GM18951 (cell line): ENCODE measurements around the gene ZNF211.

ENCODE experiments used
- POLR2A ChIP-seq: IDR thresholded peaks from 4 replicates; pipeline ENCODE4 v1.6.1; 2011; ENCODE audit warnings: mild to moderate bottlenecking; ENCODE audit not compliant: insufficient read length, insufficient read depth; ENCODE audit errors: extremely low read depth
- in situ Hi-C: fragments of 300-500 bp; cut with MboI; formaldehyde crosslinking; loops from one replicate; pipeline ENCODE4 v1.12.0; 2022; ENCODE audit warnings: low sequenced_read_pairs, mixed read lengths, inconsistent platforms; ENCODE audit not compliant: unreplicated experiment

The ZNF211 gene

DNA sequence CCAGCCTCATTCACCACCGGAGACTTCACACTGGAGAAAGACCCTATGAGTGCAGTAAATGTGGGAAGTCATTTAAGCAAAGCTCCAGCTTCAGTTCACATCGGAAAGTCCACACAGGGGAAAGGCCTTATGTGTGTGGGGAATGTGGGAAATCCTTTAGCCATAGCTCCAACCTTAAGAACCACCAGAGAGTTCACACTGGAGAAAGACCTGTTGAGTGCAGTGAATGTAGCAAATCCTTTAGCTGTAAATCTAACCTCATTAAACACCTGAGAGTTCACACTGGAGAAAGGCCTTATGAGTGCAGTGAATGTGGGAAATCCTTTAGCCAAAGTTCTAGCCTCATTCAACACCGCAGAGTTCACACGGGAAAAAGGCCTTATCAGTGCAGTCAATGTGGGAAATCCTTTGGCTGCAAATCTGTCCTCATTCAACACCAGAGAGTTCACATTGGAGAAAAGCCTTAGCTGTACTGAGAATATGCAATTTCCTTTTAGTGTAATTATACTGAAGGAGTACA is 8.8 kb downstream of the ZNF211 start:
- no peak for TF ChIP-seq POLR2A
- in situ Hi-C loops: no loop called here

DNA sequence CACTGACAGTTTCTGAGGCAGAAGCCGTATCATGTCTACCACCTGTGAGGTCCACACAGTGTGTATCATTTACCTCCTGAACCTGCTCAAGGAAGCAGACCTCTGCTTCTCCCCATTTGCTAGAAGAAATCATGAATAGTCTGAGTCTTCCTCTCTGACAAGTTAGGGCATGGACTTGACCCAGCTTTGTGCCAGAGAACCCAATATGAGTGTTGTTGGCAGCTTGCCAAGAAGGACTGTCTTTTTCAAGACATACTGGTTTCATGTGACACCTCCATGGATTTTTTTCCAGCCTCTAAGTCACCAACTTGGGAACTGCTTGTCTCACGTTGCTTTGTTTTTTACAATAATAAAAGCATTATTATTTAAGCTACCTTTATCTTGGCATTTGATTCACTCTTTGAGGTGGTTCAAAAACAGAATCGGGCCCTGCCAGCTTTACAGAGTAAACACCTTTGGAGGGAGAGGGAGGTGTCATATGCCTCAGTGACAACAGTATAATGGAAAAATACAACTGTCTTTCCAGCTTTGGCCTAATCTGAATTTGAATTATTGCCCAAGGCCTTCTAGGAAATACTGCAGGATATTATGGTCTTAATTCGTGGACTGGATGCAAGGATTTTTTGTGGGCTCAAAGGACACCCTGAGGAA is 9.6 kb downstream of the ZNF211 start:
- in situ Hi-C loops: no loop called here
- TF ChIP-seq POLR2A: no peak

DNA sequence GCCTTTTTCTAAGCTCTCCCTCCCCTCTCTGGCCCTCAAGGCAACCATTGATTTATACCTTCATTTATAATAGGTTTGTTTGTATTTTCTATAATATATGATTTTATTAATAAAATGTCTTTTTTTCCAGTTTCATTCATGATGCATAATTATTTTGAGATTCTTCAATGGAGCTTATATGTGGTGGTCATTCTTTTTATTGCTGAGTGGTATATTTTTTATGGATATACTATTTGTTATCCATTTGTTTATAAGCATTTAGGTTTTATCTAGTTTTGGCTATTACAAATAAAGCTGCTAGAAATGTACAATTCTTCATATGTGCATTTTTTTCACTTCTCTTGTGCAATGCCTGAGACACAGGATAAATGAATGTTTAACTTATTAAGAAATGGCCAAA is 10.8 kb downstream of the ZNF211 start:
- in situ Hi-C loops: no loop called here

DNA sequence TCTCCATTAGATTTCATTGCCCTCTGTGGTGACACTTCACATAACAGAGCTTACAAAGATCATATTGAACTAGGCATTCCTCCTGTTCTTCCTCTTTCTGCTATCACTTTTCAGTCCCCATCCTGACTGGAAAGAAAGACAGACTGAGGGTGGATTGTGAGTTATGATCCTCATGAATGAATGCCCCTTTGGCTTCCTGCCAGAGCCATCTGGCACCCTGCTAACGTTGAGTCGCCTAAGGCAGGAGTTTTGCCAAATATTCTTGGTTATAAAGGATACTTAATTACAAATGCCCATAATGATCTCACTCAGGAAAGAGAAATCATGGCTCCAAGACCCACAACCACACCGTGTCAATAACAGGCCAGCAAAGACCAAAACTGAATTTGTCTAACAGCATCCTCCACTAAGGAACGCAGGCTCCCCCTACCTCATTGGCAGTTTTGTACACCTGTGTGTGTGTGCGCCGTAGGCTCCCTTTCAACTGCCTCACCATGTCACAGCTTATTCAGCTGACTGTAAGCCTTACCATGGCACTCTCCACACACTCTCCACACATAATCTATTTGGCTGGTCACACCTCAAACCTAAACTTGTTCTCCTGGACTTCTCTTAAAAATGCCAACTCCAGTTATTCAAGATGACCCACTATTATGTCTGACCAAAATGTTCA is 15.5 kb downstream of the ZNF211 start:
- in situ Hi-C loops: no loop called here
- no peak for TF ChIP-seq POLR2A

More for the DNA sequence above, 10.8 kb downstream of the ZNF211 start:
- TF ChIP-seq POLR2A: no peak

DNA sequence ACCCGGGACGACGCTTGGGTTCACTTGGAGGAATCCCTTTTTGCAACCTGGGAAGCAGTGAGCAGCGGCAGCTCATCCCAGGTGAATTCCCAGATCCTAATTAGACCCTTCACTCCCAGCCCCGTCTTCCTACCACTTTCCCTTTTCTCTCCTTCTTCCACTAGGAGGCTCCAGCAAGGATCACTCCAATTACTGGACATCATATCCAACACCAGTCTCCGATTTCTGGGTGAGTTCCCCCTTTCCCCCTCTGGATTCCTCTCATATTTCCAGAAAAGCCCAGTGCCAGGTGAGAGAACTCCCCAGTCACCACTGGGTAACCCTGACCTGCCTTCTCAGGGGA is 18.7 kb downstream of the ZNF211 start:
- in situ Hi-C loops: no loop called here
- no peak for TF ChIP-seq POLR2A

DNA sequence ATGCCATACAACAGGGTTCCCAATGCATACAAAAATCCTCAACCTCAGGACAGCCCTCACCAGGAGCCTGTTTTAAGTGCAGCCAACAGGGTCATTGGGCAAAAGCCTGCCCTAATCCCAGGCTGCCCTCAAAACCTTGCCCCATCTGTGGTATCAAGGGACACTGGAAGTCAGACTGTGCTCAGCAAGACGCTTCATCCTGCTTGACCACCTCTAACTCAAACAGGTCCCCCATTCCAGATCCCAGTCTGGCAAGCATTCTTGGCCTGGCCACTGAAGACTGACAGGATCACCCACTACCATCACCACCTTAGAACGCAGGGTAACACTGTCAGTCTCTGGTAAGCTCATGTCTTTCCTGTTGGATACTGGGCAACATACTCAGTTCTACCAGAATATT is 20.7 kb downstream of the ZNF211 start:
- in situ Hi-C loops: no loop called here
- no peak for TF ChIP-seq POLR2A

DNA sequence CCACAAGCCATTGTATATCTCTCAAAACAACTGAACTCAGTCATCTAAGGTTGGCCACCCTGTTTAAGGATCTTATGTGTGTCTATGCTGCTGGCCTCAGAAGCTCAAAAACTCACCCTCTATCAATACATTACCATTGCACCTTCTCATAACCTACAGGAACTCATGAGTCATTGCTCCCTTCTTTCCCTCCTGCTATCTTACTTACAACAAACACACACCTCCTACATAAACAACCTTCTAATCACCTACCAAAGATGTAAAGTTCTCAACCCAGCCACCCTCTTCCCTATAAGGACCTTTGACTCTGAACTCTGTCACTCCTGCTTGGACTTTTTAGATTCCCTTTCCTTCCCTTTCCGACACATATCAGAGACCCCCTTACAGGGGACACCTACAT is 22.5 kb downstream of the ZNF211 start:
- in situ Hi-C loops: no loop called here
- TF ChIP-seq POLR2A: no peak

DNA sequence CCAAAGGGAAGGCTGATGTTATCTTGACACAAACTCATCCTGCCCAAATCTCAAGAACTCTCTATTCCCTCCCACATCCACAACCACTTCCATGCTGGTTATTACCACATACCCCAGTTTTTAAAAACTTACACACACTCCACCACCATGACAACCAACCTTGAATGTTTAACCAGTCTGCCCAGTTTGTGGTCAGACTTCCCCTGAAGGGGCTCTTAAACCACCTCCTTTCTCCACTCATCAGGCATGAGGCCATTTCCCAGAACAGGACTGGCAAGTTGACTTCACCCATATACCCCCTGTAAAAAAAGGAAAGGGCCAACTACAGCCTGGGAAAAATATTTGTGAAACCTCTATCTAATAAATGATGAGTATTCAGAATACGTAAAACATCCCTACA is 23.4 kb downstream of the ZNF211 start:
- in situ Hi-C loops: no loop called here
- TF ChIP-seq POLR2A: no peak

DNA sequence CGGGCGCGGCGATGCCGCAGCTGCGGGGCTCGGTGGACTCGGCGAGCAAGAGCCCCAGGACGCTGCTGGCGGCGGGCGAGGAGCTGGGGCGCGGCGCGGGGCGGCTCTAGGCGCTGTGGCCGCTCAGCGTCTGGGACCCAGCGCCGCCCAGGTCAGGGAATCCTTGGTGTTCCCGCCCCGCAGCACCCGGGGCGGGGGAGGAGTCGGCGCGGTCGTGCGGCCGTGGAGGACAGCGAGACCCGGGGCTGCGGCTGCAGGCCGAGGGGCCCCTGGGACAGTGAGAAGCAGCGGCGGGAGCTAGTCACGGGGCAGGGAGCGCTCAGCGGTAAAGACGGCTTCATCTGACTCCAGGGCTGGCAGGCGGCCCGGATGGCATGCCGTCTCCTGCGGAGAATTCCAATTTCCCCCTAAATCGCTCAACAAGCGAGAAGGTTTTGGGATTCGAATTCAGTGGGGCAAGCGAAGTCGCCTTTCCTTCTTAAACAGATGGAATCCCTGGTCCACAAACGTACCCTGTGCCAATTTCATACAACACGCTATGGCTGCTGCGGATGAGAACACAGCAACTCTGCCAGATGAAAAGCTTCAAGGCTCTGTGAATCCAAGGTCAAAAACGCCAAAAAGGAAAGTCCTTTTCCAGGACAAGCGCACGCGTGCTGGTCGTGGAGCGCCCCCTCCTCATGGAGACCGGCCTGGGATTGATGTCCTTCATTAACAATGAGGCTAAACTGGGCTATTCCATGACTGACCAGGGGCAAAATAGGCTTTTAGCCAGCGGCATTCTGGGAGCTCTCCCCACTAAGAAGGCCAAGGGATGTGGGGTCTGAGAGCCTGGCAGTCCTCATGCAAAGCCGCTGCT is 31.5 kb downstream of the ZNF211 start:
- TF ChIP-seq POLR2A: no peak

DNA sequence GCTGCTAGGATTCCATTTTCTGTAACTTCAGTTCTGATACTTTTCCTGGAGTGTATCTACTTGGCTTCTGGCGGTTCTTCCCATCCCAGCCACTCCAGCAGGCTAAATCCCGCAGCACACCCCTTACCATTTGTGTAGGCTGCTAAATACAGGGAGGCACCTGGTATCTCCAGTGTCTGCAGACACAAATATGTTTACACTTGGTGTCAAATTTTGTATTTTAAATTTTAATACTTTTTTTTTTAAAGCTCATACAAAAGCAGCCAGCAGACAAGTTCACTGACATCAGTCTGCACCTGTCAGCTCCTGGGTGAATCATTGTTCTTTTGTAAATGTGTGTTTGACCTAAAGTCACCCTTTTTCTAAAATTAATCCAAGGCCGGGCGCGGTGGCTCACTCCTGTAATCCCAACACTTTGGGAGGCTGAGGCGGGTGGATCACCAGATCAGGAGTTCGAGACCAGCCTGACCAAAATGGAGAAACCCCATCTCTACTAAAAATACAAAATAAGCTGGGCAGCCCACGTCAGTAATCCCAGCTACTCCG is 32.4 kb downstream of the ZNF211 start:
- TF ChIP-seq POLR2A: no peak
- in situ Hi-C loops: no loop called here

More for the DNA sequence above, 31.5 kb downstream of the ZNF211 start:
- in situ Hi-C loops: no loop called here

DNA sequence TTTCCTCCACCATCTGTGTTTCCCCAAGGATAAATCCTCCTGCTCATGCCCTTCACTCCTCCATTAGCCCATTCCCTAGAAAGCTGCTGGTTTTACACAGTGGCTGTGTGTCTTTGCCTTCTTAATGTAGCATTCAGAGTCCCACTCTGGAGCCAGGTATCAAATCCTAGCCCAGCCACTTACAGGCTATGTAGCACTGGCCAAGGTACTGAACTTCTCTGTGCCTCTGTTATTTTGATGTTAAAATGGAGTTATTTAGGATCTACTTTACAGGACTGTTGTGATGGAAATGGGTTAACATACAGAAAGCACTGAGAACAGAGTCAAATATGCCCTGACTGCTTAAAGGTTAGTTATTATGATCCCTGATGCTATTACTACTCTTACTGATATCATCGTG is 34.3 kb downstream of the ZNF211 start:
- TF ChIP-seq POLR2A: no peak

DNA sequence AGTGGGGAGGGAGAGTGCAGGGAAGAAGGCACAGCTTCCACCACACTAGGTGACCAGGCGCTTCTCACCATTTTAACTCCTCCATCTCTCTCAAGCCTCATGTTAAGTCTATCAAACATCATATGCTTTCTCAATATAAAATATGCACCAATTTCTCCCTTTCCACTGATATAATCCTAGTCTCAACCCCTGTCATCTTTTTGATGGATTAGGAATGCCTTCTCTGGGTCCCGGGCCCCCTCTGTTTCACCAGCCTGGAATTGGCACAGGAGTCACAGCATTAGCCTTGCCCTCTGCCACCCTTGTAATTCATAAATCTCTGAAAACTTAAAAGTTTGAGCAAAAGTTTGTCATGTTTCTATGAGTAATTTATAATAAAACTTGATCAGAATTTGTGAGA is 35.7 kb downstream of the ZNF211 start, which contains the start of gene ZSCAN4:
ZSCAN4 (plus strand) TSS at position 301 of the 400 bp plus-strand sequence. CDS start 7,211 bp downstream, outside the sequence.
- in situ Hi-C loops: no loop called here
- TF ChIP-seq POLR2A: no peak

More for the DNA sequence above, 34.3 kb downstream of the ZNF211 start:
- in situ Hi-C loops: no loop called here
